Measurements from ENCODE around the gene RAI1. TPM values are rescaled to one million over a fixed set of nuclear protein-coding genes. Genes with fewer than 3 reads are reported as not detected.
A peak's percentile ranks its signal among the peaks of the same experiment; 100 is the strongest.

Gene RAI1
- total and polyA plus RNA-seq, 2 experiments from 2014 or later, result 0.87 to 0.89 TPM

DNA sequence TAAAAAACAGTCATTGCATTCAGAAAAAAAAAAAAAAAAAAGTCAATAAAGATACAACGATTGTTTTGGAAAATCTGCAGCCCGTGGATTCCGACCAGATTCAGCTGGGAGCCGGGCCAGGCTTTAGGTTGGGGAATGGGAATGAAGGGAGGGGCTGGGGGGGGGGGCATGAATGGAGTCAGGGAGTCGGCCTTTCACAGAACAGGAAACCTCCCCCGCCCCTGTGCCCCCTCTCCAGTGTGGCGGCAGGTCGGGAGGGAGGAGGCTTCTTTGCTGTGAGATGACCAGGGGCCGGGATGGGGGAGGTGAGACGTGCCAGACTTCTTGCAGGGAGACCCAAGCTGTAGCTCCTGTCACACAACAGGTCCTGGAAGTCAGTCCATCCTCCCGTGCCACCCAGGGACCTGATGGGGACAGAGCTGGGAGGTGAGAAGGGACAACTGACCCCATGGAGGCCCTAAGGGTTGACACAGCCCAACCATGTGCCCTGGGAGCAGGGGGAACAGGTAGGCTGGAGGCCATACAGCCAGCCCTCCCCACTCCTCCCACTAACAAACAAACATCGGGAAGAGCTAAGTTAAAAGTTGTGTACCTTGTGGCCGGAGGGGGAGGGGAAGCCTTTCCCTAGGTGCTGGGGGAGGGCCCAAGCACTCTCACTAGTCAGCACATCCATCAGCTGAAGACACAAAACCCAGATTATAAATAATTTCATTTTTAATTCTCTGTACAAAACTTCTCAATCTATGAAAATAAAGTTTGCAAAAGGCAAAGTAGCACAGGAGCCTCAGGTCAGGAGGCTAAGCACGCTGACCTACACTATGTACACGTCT is 130.3 kb downstream of the RAI1 start:
- H3K27me3 Mint-ChIP-seq (ENCODE audit: insufficient read depth, low read depth, poor library complexity), result peaks cover 30% of the 10 kb centered on the region
- DNase-seq (ENCODE audit: low spot score), result no peak
- H3K79me2 ChIP-seq (replicated peaks; ENCODE audit: insufficient read depth), result no peaks in the 10 kb centered on the region
- H3K9me2 ChIP-seq (ENCODE audit: insufficient read depth), result no peaks in the 10 kb centered on the region
- H3K36me3 Mint-ChIP-seq (ENCODE audit: low read depth), result peaks cover 28% of the 10 kb centered on the region
- peaks cover 18% of the 10 kb centered on the region for H3K4me1 Mint-ChIP-seq
- peak overlapping the region; percentile 75 for H3K4me2 ChIP-seq
- TF ChIP-seq, protein P1, sequence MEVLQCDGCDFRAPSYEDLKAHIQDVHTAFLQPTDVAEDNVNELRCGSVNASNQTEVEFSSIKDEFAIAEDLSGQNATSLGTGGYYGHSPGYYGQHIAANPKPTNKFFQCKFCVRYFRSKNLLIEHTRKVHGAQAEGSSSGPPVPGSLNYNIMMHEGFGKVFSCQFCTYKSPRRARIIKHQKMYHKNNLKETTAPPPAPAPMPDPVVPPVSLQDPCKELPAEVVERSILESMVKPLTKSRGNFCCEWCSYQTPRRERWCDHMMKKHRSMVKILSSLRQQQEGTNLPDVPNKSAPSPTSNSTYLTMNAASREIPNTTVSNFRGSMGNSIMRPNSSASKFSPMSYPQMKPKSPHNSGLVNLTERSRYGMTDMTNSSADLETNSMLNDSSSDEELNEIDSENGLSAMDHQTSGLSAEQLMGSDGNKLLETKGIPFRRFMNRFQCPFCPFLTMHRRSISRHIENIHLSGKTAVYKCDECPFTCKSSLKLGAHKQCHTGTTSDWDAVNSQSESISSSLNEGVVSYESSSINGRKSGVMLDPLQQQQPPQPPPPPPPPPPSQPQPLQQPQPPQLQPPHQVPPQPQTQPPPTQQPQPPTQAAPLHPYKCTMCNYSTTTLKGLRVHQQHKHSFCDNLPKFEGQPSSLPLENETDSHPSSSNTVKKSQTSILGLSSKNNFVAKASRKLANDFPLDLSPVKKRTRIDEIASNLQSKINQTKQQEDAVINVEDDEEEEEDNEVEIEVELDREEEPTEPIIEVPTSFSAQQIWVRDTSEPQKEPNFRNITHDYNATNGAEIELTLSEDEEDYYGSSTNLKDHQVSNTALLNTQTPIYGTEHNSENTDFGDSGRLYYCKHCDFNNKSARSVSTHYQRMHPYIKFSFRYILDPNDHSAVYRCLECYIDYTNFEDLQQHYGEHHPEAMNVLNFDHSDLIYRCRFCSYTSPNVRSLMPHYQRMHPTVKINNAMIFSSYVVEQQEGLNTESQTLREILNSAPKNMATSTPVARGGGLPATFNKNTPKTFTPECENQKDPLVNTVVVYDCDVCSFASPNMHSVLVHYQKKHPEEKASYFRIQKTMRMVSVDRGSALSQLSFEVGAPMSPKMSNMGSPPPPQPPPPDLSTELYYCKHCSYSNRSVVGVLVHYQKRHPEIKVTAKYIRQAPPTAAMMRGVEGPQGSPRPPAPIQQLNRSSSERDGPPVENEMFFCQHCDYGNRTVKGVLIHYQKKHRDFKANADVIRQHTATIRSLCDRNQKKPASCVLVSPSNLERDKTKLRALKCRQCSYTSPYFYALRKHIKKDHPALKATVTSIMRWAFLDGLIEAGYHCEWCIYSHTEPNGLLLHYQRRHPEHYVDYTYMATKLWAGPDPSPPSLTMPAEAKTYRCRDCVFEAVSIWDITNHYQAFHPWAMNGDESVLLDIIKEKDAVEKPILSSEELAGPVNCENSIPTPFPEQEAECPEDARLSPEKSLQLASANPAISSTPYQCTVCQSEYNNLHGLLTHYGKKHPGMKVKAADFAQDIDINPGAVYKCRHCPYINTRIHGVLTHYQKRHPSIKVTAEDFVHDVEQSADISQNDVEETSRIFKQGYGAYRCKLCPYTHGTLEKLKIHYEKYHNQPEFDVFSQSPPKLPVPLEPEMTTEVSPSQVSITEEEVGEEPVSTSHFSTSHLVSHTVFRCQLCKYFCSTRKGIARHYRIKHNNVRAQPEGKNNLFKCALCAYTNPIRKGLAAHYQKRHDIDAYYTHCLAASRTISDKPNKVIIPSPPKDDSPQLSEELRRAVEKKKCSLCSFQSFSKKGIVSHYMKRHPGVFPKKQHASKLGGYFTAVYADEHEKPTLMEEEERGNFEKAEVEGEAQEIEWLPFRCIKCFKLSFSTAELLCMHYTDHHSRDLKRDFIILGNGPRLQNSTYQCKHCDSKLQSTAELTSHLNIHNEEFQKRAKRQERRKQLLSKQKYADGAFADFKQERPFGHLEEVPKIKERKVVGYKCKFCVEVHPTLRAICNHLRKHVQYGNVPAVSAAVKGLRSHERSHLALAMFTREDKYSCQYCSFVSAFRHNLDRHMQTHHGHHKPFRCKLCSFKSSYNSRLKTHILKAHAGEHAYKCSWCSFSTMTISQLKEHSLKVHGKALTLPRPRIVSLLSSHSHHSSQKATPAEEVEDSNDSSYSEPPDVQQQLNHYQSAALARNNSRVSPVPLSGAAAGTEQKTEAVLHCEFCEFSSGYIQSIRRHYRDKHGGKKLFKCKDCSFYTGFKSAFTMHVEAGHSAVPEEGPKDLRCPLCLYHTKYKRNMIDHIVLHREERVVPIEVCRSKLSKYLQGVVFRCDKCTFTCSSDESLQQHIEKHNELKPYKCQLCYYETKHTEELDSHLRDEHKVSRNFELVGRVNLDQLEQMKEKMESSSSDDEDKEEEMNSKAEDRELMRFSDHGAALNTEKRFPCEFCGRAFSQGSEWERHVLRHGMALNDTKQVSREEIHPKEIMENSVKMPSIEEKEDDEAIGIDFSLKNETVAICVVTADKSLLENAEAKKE (CRISPR knock-in tag; IDR thresholded peaks at IDR 0.05), result no peak
- TF ChIP-seq ZNF331 (CRISPR knock-in tag; IDR thresholded peaks at IDR 0.05; ENCODE audit: low read depth) (no peak), ZNF114 (CRISPR knock-in tag; IDR thresholded peaks at IDR 0.05) (no peak), EZH2 (IDR thresholded peaks at IDR 0.05; ENCODE audit: low read depth, unreplicated experiment) (no peak), CREB1 (CRISPR knock-in tag; IDR thresholded peaks at IDR 0.05; ENCODE audit: low read depth) (no peak), JUNB (IDR thresholded peaks at IDR 0.05; ENCODE audit: unreplicated experiment) (no peak), EZH2phosphoT487 (IDR thresholded peaks at IDR 0.05; ENCODE audit: unreplicated experiment) (no peak), POLR2AphosphoS5 (IDR thresholded peaks at IDR 0.05; ENCODE audit: low read depth) (no peak), NANOG (IDR thresholded peaks at IDR 0.05; ENCODE audit: borderline replicate concordance) (no peak), STAT1 (IDR thresholded peaks at IDR 0.05; ENCODE audit: unreplicated experiment) (no peak)
- TF ChIP-seq, protein P2, sequence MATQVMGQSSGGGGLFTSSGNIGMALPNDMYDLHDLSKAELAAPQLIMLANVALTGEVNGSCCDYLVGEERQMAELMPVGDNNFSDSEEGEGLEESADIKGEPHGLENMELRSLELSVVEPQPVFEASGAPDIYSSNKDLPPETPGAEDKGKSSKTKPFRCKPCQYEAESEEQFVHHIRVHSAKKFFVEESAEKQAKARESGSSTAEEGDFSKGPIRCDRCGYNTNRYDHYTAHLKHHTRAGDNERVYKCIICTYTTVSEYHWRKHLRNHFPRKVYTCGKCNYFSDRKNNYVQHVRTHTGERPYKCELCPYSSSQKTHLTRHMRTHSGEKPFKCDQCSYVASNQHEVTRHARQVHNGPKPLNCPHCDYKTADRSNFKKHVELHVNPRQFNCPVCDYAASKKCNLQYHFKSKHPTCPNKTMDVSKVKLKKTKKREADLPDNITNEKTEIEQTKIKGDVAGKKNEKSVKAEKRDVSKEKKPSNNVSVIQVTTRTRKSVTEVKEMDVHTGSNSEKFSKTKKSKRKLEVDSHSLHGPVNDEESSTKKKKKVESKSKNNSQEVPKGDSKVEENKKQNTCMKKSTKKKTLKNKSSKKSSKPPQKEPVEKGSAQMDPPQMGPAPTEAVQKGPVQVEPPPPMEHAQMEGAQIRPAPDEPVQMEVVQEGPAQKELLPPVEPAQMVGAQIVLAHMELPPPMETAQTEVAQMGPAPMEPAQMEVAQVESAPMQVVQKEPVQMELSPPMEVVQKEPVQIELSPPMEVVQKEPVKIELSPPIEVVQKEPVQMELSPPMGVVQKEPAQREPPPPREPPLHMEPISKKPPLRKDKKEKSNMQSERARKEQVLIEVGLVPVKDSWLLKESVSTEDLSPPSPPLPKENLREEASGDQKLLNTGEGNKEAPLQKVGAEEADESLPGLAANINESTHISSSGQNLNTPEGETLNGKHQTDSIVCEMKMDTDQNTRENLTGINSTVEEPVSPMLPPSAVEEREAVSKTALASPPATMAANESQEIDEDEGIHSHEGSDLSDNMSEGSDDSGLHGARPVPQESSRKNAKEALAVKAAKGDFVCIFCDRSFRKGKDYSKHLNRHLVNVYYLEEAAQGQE (IDR thresholded peaks at IDR 0.05; ENCODE audit: unreplicated experiment), result no peak
- TF ChIP-seq, protein P3, sequence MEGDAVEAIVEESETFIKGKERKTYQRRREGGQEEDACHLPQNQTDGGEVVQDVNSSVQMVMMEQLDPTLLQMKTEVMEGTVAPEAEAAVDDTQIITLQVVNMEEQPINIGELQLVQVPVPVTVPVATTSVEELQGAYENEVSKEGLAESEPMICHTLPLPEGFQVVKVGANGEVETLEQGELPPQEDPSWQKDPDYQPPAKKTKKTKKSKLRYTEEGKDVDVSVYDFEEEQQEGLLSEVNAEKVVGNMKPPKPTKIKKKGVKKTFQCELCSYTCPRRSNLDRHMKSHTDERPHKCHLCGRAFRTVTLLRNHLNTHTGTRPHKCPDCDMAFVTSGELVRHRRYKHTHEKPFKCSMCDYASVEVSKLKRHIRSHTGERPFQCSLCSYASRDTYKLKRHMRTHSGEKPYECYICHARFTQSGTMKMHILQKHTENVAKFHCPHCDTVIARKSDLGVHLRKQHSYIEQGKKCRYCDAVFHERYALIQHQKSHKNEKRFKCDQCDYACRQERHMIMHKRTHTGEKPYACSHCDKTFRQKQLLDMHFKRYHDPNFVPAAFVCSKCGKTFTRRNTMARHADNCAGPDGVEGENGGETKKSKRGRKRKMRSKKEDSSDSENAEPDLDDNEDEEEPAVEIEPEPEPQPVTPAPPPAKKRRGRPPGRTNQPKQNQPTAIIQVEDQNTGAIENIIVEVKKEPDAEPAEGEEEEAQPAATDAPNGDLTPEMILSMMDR (conservative IDR thresholded peaks at IDR 0.05; ENCODE audit: low read depth in 2 of 2), result no peak
- TF ChIP-seq, protein P4, sequence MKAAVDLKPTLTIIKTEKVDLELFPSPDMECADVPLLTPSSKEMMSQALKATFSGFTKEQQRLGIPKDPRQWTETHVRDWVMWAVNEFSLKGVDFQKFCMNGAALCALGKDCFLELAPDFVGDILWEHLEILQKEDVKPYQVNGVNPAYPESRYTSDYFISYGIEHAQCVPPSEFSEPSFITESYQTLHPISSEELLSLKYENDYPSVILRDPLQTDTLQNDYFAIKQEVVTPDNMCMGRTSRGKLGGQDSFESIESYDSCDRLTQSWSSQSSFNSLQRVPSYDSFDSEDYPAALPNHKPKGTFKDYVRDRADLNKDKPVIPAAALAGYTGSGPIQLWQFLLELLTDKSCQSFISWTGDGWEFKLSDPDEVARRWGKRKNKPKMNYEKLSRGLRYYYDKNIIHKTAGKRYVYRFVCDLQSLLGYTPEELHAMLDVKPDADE (IDR thresholded peaks at IDR 0.05), result no peak
- peaks cover 29% of the 10 kb centered on the region for H3K27me3 ChIP-seq (ENCODE audit: insufficient read depth)
- H3K4me3 ChIP-seq, result peak overlapping the region; percentile 36; the same call in 1 of the 2 replicates
- no peak overlapping the region for H2AFZ ChIP-seq
- ATAC-seq, result peak; percentile 1
- H4K20me1 ChIP-seq (replicated peaks; ENCODE audit: insufficient read depth), result peaks cover 16% of the 10 kb centered on the region
- H3F3A ChIP-seq (replicated peaks; ENCODE audit: low read depth), result peaks cover 19% of the 10 kb centered on the region
- peak overlapping the region; percentile 82 for H3K27ac Mint-ChIP-seq
- H3K9me3 Mint-ChIP-seq, result no peaks in the 10 kb centered on the region
- peaks cover 20% of the 10 kb centered on the region for H3K4me1 ChIP-seq (ENCODE audit: insufficient read depth)
- H3K27ac ChIP-seq (ENCODE audit: low read depth), result 0 out of 2 replicates have a peak overlapping the region, but pooled peaks have one; percentile 79
- no peaks in the 10 kb centered on the region; the same call in 1 of the 2 replicates for H3K36me3 ChIP-seq (ENCODE audit: insufficient read depth)
- H3K4me3 Mint-ChIP-seq, result peak overlapping the region; percentile 56

All from GM23338 (cell line).